ENCODE measurements around the gene RBM15. TPM values are rescaled to one million over a fixed set of nuclear protein-coding genes. Genes with fewer than 3 reads are reported as not detected.
A peak's percentile ranks its signal among the peaks of the same experiment; 100 is the strongest.

The RBM15 gene
- total RNA-seq, 1 donor = 43.9 TPM

DNA sequence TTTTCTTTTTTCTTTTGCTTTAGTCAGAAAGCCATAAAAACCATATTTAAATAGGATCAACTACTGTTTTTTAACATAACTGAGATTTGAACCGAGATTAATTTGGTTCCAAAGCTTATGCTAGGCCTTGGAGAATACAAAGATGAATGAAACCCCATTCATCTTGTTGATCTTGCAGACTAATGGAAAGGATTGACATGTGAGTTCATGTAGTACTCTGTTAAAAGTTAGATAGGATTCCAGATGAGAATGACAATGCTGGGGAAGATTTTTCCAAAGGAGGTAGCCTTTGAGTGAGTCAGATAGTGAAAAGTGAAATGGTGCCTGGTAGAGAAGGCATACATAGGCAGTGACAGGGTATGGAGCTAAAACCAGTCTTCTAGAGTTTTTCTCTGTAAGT, 22.7 kb downstream of the RBM15 start:
- no peak for TF ChIP-seq CTCF (IDR thresholded peaks at IDR 0.05; ENCODE audit: insufficient read depth, low read length)
- no peak for DNase-seq (ENCODE audit: low read depth)
- H3K4me3 ChIP-seq (ENCODE audit: low read depth, low read length) = no peak overlapping the region

DNA sequence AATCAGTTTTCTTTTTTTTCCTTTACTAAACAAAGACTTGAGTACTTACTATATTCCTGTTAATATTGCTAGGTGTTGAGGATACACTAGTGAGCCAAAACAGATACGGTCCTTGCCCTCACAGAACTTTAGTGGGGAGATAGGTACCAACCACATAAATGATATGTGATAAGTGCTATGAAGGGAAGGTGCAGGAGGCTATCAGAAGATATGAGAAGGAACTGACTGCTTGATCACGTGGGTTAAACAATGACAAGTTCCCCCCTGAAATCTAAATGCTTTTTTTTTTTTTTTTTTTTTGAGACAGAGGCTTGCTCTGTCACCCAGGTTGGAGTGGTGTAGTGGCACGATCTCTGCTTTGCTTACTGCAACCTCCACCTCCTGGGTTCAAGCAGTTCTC, 25.0 kb downstream of the RBM15 start:
- no peak overlapping the region for H3K4me3 ChIP-seq (ENCODE audit: low read depth, low read length)
- TF ChIP-seq CTCF (IDR thresholded peaks at IDR 0.05; ENCODE audit: insufficient read depth, low read length) = no peak
- DNase-seq (ENCODE audit: low read depth) = no peak

DNA sequence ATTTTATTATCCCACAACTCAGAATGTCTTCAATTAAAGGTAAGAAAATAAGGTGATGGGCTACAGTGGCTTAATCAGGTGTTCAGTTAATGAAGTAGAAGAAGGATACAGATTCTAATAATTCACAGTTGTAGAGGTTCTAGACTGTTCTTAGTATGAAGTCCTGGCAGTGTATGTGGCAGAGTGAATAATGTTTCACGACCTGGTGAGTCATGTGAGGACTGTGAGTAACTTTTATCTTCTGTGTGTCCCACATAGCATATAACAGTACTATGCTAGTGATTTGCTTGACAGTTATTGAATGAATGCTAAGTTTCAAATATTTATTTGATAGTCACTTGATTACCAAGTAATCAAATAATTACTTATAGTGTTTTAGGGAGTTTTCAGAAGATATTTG, 31.6 kb downstream of the RBM15 start:
- peak; percentile 66 for DNase-seq (ENCODE audit: low read depth)
- no peak overlapping the region for H3K4me3 ChIP-seq (ENCODE audit: low read depth, low read length)
- no peak for TF ChIP-seq CTCF (IDR thresholded peaks at IDR 0.05; ENCODE audit: insufficient read depth, low read length)

GRCh38 chr1:110375490-110375889, 36.3 kb downstream of the RBM15 start:
- TF ChIP-seq CTCF (IDR thresholded peaks at IDR 0.05; ENCODE audit: insufficient read depth, low read length) = no peak
- H3K4me3 ChIP-seq (ENCODE audit: low read depth, low read length) = no peak overlapping the region
- peak; percentile 18 for DNase-seq (ENCODE audit: low read depth)

DNA sequence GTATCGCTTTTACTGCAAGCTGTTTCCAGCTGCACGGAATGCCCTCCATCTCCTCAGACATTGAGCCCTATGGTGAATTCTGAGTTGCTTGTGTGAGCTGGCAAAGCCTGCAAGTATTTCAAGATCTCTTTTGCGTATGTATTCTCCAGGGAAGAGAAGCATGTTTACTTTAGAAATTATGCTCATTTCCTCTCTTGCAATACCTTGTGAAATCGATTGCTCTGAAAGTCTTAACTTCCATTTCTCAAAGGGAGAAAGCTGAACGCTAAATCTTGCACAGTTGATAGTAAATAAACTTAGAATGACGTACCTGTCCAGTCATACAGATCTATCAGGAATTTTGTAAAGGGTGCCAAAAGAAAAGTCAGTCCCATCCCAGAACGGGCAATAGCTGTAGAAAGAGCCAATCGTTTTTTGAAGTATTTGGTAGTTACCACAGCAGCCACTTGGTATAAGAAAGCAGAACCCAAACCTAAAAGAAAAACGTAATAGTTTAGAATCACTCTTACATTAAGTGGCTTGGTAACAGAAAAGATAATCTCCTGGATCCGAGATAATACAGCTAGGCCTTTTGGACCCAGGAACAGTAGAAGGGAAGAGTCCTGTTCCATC, 41.6 kb downstream of the RBM15 start:
- TF ChIP-seq CTCF (IDR thresholded peaks at IDR 0.05; ENCODE audit: insufficient read depth, low read length) = no peak
- peak; percentile 85 for DNase-seq (ENCODE audit: low read depth)
- no peak overlapping the region for H3K4me3 ChIP-seq (ENCODE audit: low read depth, low read length)

GRCh38 chr1:110383251-110383990, 44.2 kb downstream of the RBM15 start:
- TF ChIP-seq CTCF (IDR thresholded peaks at IDR 0.05; ENCODE audit: insufficient read depth, low read length) = no peak
- peak; percentile 33 for DNase-seq (ENCODE audit: low read depth)
- H3K4me3 ChIP-seq (ENCODE audit: low read depth, low read length) = no peak overlapping the region

Data from fibroblast of the aortic adventitia (primary cell).